ENCODE results near the gene ENTREP3. TPM values are rescaled to one million over a fixed set of nuclear protein-coding genes. Genes with fewer than 3 reads are reported as not detected.

ENTREP3 gene
- total RNA-seq, 2 experiments from 2014 or later: 9.1 to 59.3 TPM

DNA sequence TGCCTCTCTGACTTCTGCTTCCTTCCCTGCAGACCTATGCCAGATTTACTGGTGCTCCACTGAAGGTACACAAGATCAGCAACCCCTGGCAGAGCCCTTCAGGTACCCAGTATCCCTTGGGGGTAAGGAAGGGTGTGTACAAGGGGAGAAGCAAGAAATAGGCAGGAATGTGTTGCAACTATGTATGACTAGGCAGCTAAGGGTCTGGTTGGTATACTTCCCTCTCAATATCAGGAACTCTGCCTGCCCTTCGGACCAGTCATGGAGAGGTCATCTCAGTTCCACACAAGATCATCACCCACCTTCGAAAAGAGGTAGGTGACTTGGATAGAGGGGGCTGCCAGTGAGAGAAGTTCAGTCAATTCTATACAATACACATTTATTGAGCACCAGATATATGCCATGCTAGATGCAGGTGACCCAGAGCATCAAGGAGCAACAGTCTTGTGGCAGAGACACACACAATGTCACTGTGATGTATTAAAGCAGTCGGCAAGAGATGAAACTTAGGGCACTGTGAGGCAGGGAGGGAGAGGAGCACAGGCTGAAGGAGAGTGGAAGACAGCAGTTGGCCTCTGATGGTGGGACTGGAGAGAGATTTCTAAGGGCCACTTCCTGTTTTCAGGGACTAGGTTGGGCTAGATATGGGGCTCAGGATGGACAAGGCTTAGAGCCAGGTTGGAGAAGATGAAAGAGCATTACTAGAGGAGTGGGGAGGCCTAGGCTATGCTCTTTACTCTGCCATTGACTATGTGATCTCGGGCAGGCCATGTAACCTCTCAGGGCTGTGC lies 44.8 kb downstream of the ENTREP3 start:
- H3K36me3 ChIP-seq (ENCODE audit: insufficient read depth, low read length): no peaks in the 10 kb centered on the region
- TF ChIP-seq, protein P1, sequence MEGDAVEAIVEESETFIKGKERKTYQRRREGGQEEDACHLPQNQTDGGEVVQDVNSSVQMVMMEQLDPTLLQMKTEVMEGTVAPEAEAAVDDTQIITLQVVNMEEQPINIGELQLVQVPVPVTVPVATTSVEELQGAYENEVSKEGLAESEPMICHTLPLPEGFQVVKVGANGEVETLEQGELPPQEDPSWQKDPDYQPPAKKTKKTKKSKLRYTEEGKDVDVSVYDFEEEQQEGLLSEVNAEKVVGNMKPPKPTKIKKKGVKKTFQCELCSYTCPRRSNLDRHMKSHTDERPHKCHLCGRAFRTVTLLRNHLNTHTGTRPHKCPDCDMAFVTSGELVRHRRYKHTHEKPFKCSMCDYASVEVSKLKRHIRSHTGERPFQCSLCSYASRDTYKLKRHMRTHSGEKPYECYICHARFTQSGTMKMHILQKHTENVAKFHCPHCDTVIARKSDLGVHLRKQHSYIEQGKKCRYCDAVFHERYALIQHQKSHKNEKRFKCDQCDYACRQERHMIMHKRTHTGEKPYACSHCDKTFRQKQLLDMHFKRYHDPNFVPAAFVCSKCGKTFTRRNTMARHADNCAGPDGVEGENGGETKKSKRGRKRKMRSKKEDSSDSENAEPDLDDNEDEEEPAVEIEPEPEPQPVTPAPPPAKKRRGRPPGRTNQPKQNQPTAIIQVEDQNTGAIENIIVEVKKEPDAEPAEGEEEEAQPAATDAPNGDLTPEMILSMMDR (conservative IDR thresholded peaks at IDR 0.05; ENCODE audit: low read length): no peak
- no peak for TF ChIP-seq EZH2phosphoT487 (IDR thresholded peaks at IDR 0.05; ENCODE audit: borderline replicate concordance, low read depth, low read length)
- H3K27ac ChIP-seq (ENCODE audit: low read depth, low read length, poor library complexity, severe bottlenecking): no peak overlapping the region
- ChIA-PET POLR2A (no interaction called here), CTCF (ENCODE audit: unreplicated experiment) (no interaction called here)
- no peak overlapping the region for H2AFZ ChIP-seq (ENCODE audit: low read length)
- H3K79me2 ChIP-seq (ENCODE audit: insufficient read depth, low read depth, low read length): no peaks in the 10 kb centered on the region
- peak overlapping the region; percentile 90 for H3K4me2 ChIP-seq (ENCODE audit: low read length)
- BruUV-seq (replicated peaks): no TSS peak
- no peak for DNase-seq (ENCODE audit: low spot score)
- intact Hi-C loops (cut with micrococcal nuclease; ENCODE audit: unreplicated experiment): no loop called here
- H4K20me1 ChIP-seq (ENCODE audit: insufficient read depth, low read length): no peaks in the 10 kb centered on the region
- no peaks in the 10 kb centered on the region for H3K9me3 ChIP-seq (ENCODE audit: low read length)
- H3K4me1 ChIP-seq (ENCODE audit: insufficient read depth, low read length, poor library complexity, severe bottlenecking): peaks cover 28% of the 10 kb centered on the region
- H3K4me3 ChIP-seq (ENCODE audit: low read depth, low read length, poor library complexity, severe bottlenecking): no peak overlapping the region
- no peaks in the 10 kb centered on the region for H3K9me2 ChIP-seq (ENCODE audit: insufficient read depth, low read length)

DNA sequence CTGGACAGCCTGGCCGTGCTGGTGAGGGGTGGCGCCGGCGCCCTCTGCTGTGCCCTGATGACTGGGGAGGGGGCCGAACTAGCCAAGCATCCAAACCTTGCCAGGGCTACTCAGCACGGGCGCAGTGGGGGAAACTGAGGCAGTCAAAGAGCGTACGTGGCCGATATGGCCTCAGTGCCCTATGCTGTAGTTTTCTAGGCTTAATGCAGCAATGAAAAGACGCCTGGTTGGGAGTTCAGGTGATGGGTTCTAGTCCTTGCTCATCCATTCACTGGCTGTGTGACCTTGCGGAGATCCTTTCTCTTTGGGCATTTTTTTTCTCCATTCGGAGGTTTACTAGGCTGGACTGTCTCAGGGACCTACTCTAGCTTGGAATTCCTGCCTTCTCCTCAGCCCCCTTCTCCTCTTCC lies 46.0 kb downstream of the ENTREP3 start:
- CTCF ChIA-PET (ENCODE audit: unreplicated experiment): interaction anchor here (0.6 kb wide), 1 partner anchor 19 kb away, joined by 5 read pairs; no protein-coding TSS in a partner anchor
- DNase-seq (ENCODE audit: low spot score): no peak
- H3K27ac ChIP-seq (ENCODE audit: low read depth, low read length, poor library complexity, severe bottlenecking): peak overlapping the region; percentile 77
- peak overlapping the region; percentile 90 for H3K4me3 ChIP-seq (ENCODE audit: low read depth, low read length, poor library complexity, severe bottlenecking)
- H3K4me1 ChIP-seq (ENCODE audit: insufficient read depth, low read length, poor library complexity, severe bottlenecking): peaks cover 28% of the 10 kb centered on the region
- BruUV-seq (replicated peaks): TSS peak; percentile 92
- no peaks in the 10 kb centered on the region for H3K9me2 ChIP-seq (ENCODE audit: insufficient read depth, low read length)
- POLR2A ChIA-PET: interaction anchor here (0.6 to 1.1 kb wide), 5 partner anchors 8 to 189 kb away, joined by 3 to 9 read pairs (median 8); no protein-coding TSS in a partner anchor
- no peaks in the 10 kb centered on the region for H3K36me3 ChIP-seq (ENCODE audit: insufficient read depth, low read length)
- H3K79me2 ChIP-seq (ENCODE audit: insufficient read depth, low read depth, low read length): no peaks in the 10 kb centered on the region
- TF ChIP-seq EZH2phosphoT487 (IDR thresholded peaks at IDR 0.05; ENCODE audit: borderline replicate concordance, low read depth, low read length): no peak
- TF ChIP-seq, protein P1 (conservative IDR thresholded peaks at IDR 0.05; ENCODE audit: low read length): no peak
- H3K9me3 ChIP-seq (ENCODE audit: low read length): no peaks in the 10 kb centered on the region
- peak overlapping the region; percentile 90 for H3K4me2 ChIP-seq (ENCODE audit: low read length)
- intact Hi-C loops (cut with micrococcal nuclease; ENCODE audit: unreplicated experiment): loop anchor here (5.0 kb wide), 2 partner anchors 53 to 98 kb away; partner anchors contain the start of genes FDPS and SCAMP3
- no peaks in the 10 kb centered on the region for H4K20me1 ChIP-seq (ENCODE audit: insufficient read depth, low read length)
- H2AFZ ChIP-seq (ENCODE audit: low read length): peak overlapping the region; percentile 64; the same call in 1 of the 2 replicates
